NCI-H1436 treated with DMSO at 0.1 percent for 48 hours (cell line): ENCODE measurements around the gene PRMT7.

Source experiments
- DNase-seq: peaks from one replicate; lab custom pipeline; 2025; lab: John Stamatoyannopoulos, UW

The PRMT7 gene

GRCh38 chr16:68363658-68364521 is 53.1 kb downstream of the PRMT7 start:
- DNase-seq = no peak

GRCh38 chr16:68364561-68364998 is 53.8 kb downstream of the PRMT7 start:
- DNase-seq = no peak

GRCh38 chr16:68365167-68365817 is 54.5 kb downstream of the PRMT7 start:
- DNase-seq = no peak

GRCh38 chr16:68366062-68366461 is 55.2 kb downstream of the PRMT7 start:
- no peak for DNase-seq

DNA sequence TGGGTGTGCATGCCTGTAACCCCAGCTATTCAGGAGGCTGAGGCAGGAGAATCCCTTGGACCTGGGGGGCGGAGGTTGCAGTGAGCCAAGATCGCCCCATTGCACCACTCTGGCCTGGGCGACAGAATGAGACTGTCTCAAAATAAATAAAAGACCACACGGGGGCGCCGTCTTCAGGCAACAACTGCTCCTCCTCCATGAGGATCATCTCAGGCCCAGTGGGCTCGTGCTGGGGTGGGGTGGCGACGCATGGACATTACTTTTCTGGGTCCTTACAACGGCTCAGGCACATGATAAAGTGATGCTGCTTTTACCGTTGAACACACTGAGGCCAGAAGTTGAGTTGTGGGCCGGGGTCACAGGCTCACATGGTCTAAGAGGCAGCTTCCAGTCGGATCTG is 56.2 kb downstream of the PRMT7 start:
- DNase-seq = no peak

DNA sequence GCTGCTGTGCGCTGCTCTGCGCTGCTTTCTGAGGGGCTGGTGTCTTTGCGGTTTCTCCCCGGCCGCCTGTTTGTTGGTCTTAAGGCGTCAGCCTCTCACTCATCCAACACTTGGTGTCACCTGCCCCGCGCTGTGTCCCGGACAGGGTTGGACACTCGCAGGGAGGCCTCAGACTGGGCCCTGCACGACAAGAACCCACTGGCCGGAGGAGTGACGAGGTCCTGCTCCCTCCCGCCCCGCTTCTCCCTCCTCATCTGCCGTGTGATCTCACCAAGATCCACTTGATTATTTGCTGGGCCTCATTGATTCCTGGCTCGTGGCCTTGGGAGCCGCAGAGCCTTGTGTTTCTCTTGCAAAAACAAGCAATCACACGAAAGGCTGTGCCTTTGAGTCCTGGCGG is 56.6 kb downstream of the PRMT7 start:
- DNase-seq = no peak

GRCh38 chr16:68367891-68368290 is 57.1 kb downstream of the PRMT7 start:
- DNase-seq = no peak

DNA sequence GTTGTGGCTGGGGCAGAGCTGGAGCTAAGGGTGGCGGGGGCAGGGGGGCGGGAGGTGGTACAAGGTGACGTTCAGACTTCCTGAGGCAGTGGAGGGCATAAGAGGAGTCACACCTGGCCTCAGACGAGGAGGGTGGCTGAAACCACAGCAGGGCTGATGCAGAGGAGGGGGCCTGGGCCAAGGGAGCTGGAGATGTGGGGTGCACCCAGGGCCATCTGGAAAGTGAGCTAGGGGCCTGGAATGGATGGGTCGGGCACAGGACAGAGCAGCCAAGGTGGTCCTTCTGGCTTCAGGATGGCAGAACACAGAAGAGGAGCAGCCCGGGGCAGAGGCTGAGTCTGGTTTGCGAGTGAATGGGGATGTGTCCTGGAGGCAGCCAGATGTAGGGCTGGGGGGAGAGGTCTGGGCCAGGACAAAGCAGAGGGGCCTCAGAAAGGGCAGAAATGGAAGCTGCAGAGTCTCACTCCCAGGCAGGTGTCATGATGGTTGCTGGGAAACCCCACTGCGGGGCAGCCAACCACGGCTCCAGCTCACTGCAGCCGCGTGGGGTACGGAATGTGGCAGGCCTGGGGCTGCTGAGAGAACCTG is 57.6 kb downstream of the PRMT7 start:
- DNase-seq = no peak

DNA sequence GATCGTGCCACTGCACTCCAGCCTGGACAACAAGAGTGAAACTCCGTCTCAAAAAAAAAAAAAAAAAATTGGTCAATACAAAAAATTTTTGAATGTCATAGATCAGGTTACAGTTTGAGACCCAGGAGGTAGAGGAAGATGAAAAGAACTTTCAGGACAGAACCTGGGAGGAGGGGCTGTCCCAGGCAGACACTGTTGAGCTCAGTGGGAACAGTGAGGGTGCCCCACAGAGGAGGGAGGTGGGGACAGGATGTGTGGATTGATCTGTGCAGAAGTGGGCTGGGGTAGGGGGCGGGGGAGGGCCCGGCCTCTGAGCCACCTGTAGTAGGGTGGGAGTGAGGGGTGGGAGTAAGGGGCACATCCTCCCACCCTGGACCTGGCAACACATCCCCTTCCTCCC is 58.3 kb downstream of the PRMT7 start:
- DNase-seq = no peak

DNA sequence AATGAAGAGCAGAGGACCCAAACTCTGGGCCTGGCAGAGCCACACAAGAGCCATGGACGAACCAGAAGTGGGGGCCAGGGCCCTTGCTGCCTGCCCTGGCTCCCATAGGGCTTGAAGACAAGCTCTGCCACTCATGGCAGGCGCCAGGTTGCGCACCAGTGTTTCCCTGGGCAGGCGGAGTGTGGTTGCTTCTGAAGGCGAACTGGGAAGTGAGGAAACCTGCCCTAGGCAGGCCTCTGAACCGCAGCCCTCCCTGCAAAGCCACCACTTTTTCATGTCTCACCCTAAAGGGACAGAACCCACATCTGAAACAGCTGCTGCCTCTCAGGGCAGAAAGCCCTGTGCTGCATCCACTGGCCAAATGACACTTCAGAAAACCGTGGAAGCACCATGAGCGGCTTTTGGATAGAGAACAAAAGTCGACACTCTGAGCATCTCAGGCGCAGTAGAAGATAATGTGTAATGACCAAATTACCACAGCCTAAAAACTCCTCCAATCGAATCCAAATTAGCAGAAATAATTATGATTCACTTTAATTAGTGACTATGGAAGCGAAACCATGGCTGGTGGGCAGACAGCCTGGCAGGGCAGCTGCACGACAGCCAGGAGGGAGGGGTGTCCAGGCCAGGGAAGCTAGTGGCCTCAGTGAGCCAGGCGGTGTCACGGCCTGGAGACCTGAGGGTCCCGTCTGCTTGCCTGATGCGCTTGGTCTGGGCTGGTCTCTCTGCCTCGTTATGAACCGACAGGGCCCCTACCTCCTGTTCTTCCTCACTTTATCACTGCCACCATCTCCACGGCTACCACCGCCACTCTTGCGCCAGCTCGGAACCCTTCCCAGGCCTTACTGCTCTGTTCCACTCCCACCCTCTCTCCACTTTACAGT is 59.1 kb downstream of the PRMT7 start:
- DNase-seq = no peak

DNA sequence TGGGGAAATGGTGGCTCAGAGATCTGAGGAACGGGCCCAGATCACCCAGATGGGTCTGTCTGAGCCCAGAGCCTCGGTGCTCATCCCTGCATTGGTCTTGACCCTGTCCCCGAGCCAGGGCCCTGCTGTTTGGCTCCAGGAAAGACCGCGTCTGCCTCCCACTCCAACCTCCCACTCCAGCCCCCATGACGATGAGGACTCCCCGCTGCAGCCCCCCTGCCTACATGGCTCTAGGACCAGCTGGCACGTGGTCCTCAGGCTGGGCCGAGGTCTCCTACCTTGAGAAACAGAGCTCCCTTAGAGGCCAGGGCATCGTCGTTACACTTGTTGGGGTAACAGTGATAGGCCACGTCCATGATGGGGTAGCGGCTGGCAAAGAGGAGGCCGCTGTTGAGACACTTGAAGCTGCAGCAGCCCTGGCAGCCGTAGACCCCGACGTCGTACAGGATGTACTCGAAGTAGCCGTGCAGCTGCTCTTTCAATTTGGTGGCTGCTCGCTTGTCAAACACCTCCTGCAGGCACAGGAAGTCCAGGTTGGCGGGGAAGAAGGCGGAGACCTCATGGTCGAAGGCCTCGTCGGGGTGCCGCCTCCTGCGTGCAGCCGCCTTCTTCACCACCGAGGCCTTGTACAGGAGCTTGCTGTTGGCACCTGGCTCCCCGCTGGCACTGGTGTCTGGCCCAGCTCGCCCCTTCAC is 59.9 kb downstream of the PRMT7 start:
- DNase-seq = no peak

DNA sequence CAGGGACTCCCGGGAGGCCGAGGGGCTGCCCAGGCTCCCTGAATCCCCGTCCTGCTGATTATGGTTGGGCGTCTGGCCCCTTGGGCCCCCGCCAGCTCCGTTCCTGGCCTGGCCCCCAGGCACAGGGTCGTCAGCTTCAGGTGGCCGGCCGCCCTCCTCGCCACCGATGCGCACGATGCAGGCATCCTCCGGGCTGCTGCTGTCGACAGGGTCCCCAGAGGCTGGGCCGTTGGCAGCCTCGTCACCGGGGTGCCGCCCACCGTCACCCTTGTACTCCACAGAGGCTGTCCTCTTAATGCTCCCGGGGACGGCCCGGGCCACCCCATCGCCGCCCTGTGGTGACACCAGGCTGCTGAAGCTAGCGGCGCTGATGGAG is 60.4 kb downstream of the PRMT7 start:
- no peak for DNase-seq

DNA sequence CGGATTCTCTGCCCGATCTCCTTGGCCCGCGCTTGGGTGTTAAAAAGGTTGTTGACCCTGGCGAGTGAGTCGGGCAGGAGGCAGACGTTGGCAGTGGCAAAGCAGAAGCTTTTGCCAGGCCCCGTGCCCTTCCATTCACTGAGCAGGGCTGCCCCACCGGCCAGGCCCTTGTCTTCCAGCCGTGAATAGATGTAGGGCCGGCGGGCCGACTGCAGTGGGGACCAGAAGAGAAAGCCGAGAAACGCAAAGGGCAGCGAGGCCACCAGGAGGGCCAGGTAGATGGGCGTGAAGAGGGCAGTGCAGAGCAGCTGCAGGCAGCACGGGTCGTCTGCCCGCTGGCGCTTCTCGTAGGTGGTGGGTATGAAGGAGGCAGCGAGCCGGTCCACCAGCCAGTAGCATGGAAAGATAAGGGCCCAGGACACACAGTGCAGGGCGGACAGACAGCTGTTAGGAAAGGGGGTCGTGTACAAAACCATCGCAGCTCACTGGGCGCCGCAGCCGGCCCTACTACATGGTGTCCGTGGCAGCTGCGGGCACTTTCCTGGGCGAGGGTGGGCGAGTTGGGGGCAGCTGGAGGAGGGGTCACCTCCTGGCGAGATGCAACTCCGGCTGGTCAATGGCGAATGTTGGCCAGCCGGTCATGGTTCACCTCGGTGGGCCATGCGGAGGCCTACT is 61.0 kb downstream of the PRMT7 start:
- DNase-seq = no peak

- DNase-seq = no peak
These were observed 61.5 kb downstream of the PRMT7 start for GRCh38 chr16:68372381-68372720.

- DNase-seq = no peak
These were observed 62.0 kb downstream of the PRMT7 start for GRCh38 chr16:68372806-68373205.

DNA sequence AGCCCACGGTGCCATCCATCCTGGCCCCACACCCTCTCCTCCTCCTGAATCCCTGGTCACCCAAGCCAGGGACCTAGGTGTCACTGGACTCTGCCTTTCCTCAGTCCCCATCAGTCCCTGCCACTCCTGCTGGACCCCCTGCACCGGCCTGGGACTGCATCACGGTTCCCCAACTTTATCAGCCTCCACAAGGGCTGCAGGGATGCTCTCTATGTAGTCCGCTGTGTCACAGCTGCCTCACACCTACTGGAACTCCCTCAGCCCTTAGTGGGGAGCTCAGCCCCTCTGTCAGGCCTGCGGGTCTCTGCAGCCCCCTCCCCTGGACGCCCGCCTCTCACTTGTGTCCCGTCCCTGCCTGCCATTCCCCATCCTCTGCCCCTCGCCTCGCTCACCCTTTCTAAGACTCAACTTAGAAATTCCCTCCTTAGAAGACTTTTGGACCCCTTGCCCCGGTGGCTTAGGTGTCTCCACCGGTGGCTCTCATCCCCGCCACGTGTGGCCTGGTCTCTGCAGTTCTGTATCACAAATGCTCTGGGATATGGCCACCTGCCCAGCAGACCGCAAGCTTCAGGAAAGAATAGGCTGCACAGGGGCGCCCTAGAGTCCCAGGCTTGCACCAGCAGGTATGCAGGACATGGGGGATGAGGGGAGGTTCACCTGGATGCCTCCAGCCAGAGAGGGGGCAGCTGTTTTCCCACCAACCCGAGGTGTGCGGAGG is 62.9 kb downstream of the PRMT7 start:
- DNase-seq = no peak

GRCh38 chr16:68374246-68374805 is 63.5 kb downstream of the PRMT7 start:
- DNase-seq = no peak

DNA sequence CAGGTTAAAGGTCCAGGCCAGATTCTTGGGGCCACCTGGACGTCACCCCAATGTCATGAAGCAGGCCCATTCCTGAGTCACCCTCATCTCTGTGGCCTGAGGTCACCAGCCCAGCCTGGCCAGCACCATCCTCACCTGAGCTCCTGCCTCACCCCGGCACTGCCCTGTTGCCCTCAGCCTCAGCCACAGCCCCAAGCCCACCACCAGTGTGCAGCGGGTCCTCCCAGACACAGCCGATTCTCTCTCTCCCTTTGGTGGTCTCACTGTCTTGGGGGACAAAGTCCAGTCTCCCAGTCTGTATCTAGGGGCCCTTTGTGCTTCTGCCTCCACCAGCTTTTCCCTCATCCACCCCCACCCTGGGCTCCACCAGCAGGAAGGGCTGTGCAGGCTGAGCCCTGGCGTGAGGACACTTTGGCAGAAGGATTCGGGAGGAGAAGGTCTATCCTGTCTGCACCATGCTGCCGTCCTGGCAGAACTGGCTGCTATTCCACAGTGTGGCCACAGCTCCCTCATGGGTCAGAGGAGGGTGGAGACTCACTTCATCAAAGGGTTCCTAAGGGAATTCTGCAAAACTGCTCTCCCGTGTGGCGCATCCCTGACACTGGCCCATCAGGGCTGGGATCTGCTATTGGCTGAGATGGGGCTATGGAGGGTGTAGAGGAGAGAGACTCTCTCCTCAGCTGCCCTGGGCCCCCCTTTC is 64.3 kb downstream of the PRMT7 start:
- no peak for DNase-seq

GRCh38 chr16:68375801-68376536 is 65.2 kb downstream of the PRMT7 start:
- no peak for DNase-seq
